ENCODE data around the gene PRND. TPM values are rescaled to one million over a fixed set of nuclear protein-coding genes. Genes with fewer than 3 reads are reported as not detected.

The PRND gene
- total and polyA plus RNA-seq, 7 donors, result 0.04 to 6.4 (median 0.95) TPM; not detected in 2

DNA sequence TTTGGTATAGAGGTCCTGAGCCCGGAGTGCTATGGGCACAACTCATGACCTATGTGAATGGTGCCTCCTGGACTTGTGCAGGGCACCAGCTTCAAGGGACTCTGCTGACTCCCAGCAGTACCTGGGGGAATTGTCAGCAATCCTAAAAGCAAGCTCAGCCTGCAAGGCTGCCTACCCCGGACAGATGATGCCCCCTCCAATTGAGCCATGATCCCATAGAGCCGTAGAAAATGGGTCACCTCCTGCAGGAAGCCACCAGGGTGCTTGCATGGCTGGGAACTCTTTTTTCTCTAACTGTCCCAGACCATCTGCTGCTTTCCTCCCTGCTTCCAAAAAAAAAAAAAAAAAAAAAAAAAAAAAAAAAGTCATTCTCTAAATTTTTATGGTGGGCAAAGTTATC lies 12.9 kb upstream of the PRND start:
- WGBS, 2 donors, result 90 to 93% methylated on average over 3 of the region's 3 CpGs
- intact Hi-C loops (cut with DNase I), result no loop called here

DNA sequence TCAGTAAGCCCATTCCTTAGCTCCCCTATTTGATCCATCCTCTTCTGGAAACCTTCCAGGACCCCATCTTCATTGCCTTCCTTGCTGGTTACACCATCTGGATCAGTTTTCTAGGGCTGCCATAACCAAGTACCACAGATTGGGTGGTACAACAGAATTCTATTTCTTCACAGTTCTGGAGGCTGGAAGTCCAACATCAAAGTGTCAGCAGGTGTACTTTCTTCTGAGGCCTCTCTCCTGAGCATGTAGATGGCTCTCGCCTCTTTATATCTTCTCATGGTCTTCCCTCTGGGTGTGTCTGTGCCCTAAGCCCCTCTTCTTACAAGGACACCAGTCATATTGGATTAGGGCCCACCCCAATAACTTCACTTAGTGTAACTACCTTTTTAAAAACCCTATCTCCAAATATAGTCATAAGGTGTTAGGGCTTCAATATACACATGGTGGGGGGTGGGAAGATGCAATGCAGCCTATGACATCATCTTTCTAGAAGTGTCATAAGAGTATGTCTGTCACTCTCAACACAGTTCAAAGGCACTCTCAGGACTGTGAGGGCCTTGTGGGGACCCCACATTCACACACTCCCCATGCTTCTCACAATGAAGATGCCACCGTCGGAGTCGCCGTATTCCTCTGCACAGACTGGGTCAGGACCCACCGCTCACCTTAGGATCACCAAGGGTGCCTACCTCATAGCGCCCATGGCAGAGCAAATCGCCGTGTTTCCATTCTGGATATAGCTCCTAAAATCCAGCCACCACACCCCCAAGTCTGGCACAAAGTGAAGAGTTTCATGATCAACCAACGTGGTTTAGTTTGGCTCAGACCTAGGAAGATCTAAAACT lies 12.2 kb upstream of the PRND start:
- intact Hi-C loops (cut with DNase I), result no loop called here
- 92 to 96% methylated on average over 10 of the region's 10 CpGs for WGBS, 2 donors
- TF ChIP-seq EP300 (IDR thresholded peaks at IDR 0.05) (no peak), POLR2AphosphoS5 (IDR thresholded peaks at IDR 0.05) (no peak), POLR2A (IDR thresholded peaks at IDR 0.05) (no peak)
- TF ChIP-seq, protein P1, sequence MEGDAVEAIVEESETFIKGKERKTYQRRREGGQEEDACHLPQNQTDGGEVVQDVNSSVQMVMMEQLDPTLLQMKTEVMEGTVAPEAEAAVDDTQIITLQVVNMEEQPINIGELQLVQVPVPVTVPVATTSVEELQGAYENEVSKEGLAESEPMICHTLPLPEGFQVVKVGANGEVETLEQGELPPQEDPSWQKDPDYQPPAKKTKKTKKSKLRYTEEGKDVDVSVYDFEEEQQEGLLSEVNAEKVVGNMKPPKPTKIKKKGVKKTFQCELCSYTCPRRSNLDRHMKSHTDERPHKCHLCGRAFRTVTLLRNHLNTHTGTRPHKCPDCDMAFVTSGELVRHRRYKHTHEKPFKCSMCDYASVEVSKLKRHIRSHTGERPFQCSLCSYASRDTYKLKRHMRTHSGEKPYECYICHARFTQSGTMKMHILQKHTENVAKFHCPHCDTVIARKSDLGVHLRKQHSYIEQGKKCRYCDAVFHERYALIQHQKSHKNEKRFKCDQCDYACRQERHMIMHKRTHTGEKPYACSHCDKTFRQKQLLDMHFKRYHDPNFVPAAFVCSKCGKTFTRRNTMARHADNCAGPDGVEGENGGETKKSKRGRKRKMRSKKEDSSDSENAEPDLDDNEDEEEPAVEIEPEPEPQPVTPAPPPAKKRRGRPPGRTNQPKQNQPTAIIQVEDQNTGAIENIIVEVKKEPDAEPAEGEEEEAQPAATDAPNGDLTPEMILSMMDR (IDR thresholded peaks at IDR 0.05), result no peak
- DNase-seq, result no peak
- Histone ChIP-seq H3K36me3 (no peaks in the 10 kb centered on the region), H3K4me1 (peaks cover 0 to under 1% (median 0%) of the 10 kb centered on the region in 4 donors), H3K9me3 (no peaks in the 10 kb centered on the region), H3K27ac (no peak overlapping the region), H3K4me3 (no peak overlapping the region), H3K27me3 (no peaks in the 10 kb centered on the region)

More for the DNA sequence above, 12.9 kb upstream of the PRND start:
- no peaks in the 10 kb centered on the region for H3K27me3 ChIP-seq
- DNase-seq, result no peak
- no peak overlapping the region for H3K4me3 ChIP-seq
- H3K9me3 ChIP-seq, result no peaks in the 10 kb centered on the region
- H3K27ac ChIP-seq, result no peak overlapping the region
- H3K4me1 ChIP-seq, result peaks cover 0 to 7% (median 4%) of the 10 kb centered on the region in 4 donors
- H3K36me3 ChIP-seq, result no peaks in the 10 kb centered on the region
- TF ChIP-seq EP300 (IDR thresholded peaks at IDR 0.05) (no peak), POLR2AphosphoS5 (IDR thresholded peaks at IDR 0.05) (no peak), POLR2A (IDR thresholded peaks at IDR 0.05) (no peak)
- TF ChIP-seq, protein P1 (IDR thresholded peaks at IDR 0.05), result no peak

DNA sequence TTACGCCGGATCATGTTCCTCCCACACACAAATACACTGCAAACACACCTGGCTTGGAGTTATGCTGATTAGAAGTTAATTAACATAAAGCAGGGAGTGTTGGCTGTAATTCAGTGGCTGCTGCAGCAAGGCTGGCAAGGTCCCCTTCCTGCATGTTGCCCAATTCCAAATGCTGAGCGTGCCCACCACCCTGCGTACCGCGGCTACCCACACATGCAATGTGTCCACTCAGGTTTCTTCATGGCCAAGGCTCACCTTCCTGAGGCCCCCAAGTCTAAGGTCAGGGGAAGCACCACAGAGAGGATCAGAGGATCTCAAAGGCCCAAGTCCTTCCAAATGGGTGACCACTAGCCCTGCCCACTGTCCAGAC lies 11.6 kb upstream of the PRND start:
- no peak overlapping the region for H3K4me3 ChIP-seq
- no peak overlapping the region for H3K27ac ChIP-seq
- intact Hi-C loops (cut with DNase I), result no loop called here
- H3K9me3 ChIP-seq, result no peaks in the 10 kb centered on the region
- WGBS, 2 donors, result 86 to 92% methylated on average over 6 of the region's 6 CpGs
- TF ChIP-seq, protein P1 (IDR thresholded peaks at IDR 0.05), result no peak
- H3K27me3 ChIP-seq, result no peaks in the 10 kb centered on the region
- no peaks in the 10 kb centered on the region for H3K4me1 ChIP-seq
- no peaks in the 10 kb centered on the region for H3K36me3 ChIP-seq
- DNase-seq, result no peak

DNA sequence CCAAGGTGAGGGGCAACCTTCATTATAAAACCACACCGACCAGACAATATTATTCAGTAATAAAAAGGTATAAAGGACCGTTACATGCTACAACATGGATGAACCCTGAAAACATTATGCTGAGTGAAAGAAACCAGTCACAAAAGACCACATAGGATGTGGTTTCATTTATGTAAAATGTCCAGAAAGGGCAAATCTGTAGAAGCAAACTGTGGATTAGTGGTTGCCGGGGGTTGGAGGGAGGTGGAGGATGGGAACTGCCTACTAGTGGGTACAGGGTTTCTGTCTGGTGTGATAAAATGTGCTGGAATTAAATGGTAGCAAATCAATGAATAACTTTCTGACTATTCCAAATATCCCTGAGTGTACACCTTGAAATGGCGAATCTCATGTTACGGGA lies 10.2 kb upstream of the PRND start:
- Histone ChIP-seq H3K36me3 (no peaks in the 10 kb centered on the region), H3K27me3 (no peaks in the 10 kb centered on the region), H3K9me3 (no peaks in the 10 kb centered on the region), H3K4me3 (no peak overlapping the region), H3K27ac (no peak overlapping the region), H3K4me1 (no peaks in the 10 kb centered on the region)
- no peak for DNase-seq
- no peak for TF ChIP-seq POLR2AphosphoS5 (IDR thresholded peaks at IDR 0.05)
- TF ChIP-seq, protein P1 (IDR thresholded peaks at IDR 0.05), result no peak
- no peak for TF ChIP-seq POLR2A (IDR thresholded peaks at IDR 0.05)
- no peak for TF ChIP-seq EP300 (IDR thresholded peaks at IDR 0.05)
- 72 to 77% methylated on average over 5 of the region's 5 CpGs for WGBS, 2 donors
- intact Hi-C loops (cut with DNase I), result no loop called here

DNA sequence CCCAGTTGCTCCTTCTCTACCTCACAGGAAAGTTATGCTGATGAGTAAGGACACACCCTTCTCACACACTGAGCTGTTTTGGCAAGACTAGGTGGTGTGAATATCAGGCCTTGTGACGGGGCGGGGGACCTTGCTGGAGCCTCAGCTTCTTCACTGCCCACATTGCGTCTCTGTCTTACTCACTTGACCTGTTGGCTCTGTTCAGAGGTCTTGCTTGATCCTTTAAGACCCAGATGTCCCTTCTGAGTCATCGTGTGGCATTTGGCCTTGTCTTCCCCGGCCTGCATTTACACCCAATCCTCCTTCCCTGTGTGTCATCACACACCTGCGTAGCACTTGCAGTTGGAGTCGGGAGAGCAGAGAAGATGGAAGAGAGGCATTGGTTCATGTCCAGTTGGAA lies 8.3 kb upstream of the PRND start:
- whole genome bisulfite sequencing, 2 donors, result 83 to 93% methylated on average over 7 of the region's 7 CpGs
- Histone ChIP-seq H3K27ac (no peak overlapping the region), H3K36me3 (no peaks in the 10 kb centered on the region), H3K9me3 (no peaks in the 10 kb centered on the region), H3K4me1 (no peaks in the 10 kb centered on the region), H3K27me3 (no peaks in the 10 kb centered on the region), H3K4me3 (no peak overlapping the region)
- DNase-seq, result no peak
- intact Hi-C loops (cut with DNase I), result no loop called here
- TF ChIP-seq, protein P1 (IDR thresholded peaks at IDR 0.05), result no peak
- TF ChIP-seq POLR2A (IDR thresholded peaks at IDR 0.05), result no peak
- no peak for TF ChIP-seq EP300 (IDR thresholded peaks at IDR 0.05)
- TF ChIP-seq POLR2AphosphoS5 (IDR thresholded peaks at IDR 0.05), result no peak
